ENCODE data around the gene IL1R2. TPM values are rescaled to one million over a fixed set of nuclear protein-coding genes. Genes with fewer than 3 reads are reported as not detected.

The IL1R2 gene
- total and polyA plus RNA-seq, 4 donors, result 7.3 to 902 (median 64.1) TPM

GRCh38 chr2:101986804-101987740, 4.7 kb upstream of the IL1R2 start:
- ATAC-seq (ENCODE audit: insufficient read depth, low FRiP score) (no peak), DNase-seq (no peak)
- no peaks in the 10 kb centered on the region for H3K27me3 ChIP-seq (ENCODE audit: control insufficient read depth in 3 of 3, insufficient read depth in 3 of 3, low read length in 2 of 3)
- 74 to 88% methylated on average over 9 of the region's 9 CpGs for WGBS, 2 donors
- TF ChIP-seq CTCF (IDR thresholded peaks at IDR 0.05; ENCODE audit: control extremely low read depth, extremely low read depth), result no peak
- H3K4me3 ChIP-seq, result no peak overlapping the region
- no peaks in the 10 kb centered on the region for H3K9me3 ChIP-seq (ENCODE audit: control insufficient read depth in 4 of 4, insufficient read depth in 3 of 4, low read length in 3 of 4)
- no peak overlapping the region for H3K9ac ChIP-seq (ENCODE audit: insufficient read depth in 1 of 2, low read length in 2 of 2)
- no peak overlapping the region for H3K27ac ChIP-seq (ENCODE audit: low read depth in 1 of 2, low read length in 1 of 2)
- peaks cover 0 to 2% (median 0%) of the 10 kb centered on the region in 5 donors for H3K4me1 ChIP-seq (ENCODE audit: control insufficient read depth in 5 of 5, insufficient read depth in 5 of 5, low read length in 5 of 5)
- H3K36me3 ChIP-seq (ENCODE audit: control insufficient read depth in 4 of 4, insufficient read depth in 4 of 4, low read length in 4 of 4), result no peaks in the 10 kb centered on the region

- no peaks in the 10 kb centered on the region for H3K36me3 ChIP-seq (ENCODE audit: control insufficient read depth in 4 of 4, insufficient read depth in 4 of 4, low read length in 4 of 4)
- no peaks in the 10 kb centered on the region for H3K9me3 ChIP-seq (ENCODE audit: control insufficient read depth in 4 of 4, insufficient read depth in 3 of 4, low read length in 3 of 4)
- no peak for TF ChIP-seq CTCF (IDR thresholded peaks at IDR 0.05; ENCODE audit: control extremely low read depth, extremely low read depth)
- no peaks in the 10 kb centered on the region for H3K27me3 ChIP-seq (ENCODE audit: control insufficient read depth in 3 of 3, insufficient read depth in 3 of 3, low read length in 2 of 3)
- no peak overlapping the region for H3K27ac ChIP-seq (ENCODE audit: low read depth in 1 of 2, low read length in 1 of 2)
- no peak for DNase-seq
- no peak overlapping the region for H3K9ac ChIP-seq (ENCODE audit: insufficient read depth in 1 of 2, low read length in 2 of 2)
- no peak overlapping the region for H3K4me3 ChIP-seq
- H3K4me1 ChIP-seq (ENCODE audit: control insufficient read depth in 5 of 5, insufficient read depth in 5 of 5, low read length in 5 of 5), result peaks cover 0 to 2% (median 0%) of the 10 kb centered on the region in 5 donors
- 92% methylated on average over 5 of the region's 5 CpGs for WGBS, 2 donors
- no peak for ATAC-seq (ENCODE audit: insufficient read depth, low FRiP score)
Observed at GRCh38 chr2:101987832-101988231, 3.9 kb upstream of the IL1R2 start.

GRCh38 chr2:101988541-101988940, 3.2 kb upstream of the IL1R2 start:
- Histone ChIP-seq H3K9me3 (ENCODE audit: control insufficient read depth in 4 of 4, insufficient read depth in 3 of 4, low read length in 3 of 4) (no peaks in the 10 kb centered on the region), H3K27me3 (ENCODE audit: control insufficient read depth in 3 of 3, insufficient read depth in 3 of 3, low read length in 2 of 3) (no peaks in the 10 kb centered on the region), H3K9ac (ENCODE audit: insufficient read depth in 1 of 2, low read length in 2 of 2) (no peak overlapping the region), H3K4me3 (no peak overlapping the region), H3K4me1 (ENCODE audit: control insufficient read depth in 5 of 5, insufficient read depth in 5 of 5, low read length in 5 of 5) (peaks cover 0 to 2% (median 0%) of the 10 kb centered on the region in 5 donors), H3K27ac (ENCODE audit: low read depth in 1 of 2, low read length in 1 of 2) (no peak overlapping the region), H3K36me3 (ENCODE audit: control insufficient read depth in 4 of 4, insufficient read depth in 4 of 4, low read length in 4 of 4) (no peaks in the 10 kb centered on the region)
- WGBS, 2 donors, result 89 to 91% methylated on average over 7 of the region's 7 CpGs
- ATAC-seq (ENCODE audit: insufficient read depth, low FRiP score) (no peak), DNase-seq (no peak)
- TF ChIP-seq CTCF (IDR thresholded peaks at IDR 0.05; ENCODE audit: control extremely low read depth, extremely low read depth), result no peak
